ENCODE data around the gene ITIH3. TPM values are rescaled to one million over a fixed set of nuclear protein-coding genes. Genes with fewer than 3 reads are reported as not detected.

The ITIH3 gene
- total and polyA plus RNA-seq, 2 of the 4 experiments (the other 2 are of a cell fraction), result 0.72 to 0.94 TPM

GRCh38 chr3:52790741-52791140 lies 3.9 kb upstream of the ITIH3 start:
- Histone ChIP-seq H3K9ac (ENCODE audit: low read depth, low read length) (no peak overlapping the region), H4K20me1 (ENCODE audit: insufficient read depth, low read length) (no peaks in the 10 kb centered on the region), H2AK5ac (ENCODE audit: low read depth, low read length) (no peak overlapping the region), H3K56ac (ENCODE audit: extremely low read depth, insufficient read depth, low read length) (no peak overlapping the region), H3K27ac (ENCODE audit: insufficient read depth, low read length) (no peak overlapping the region), H3K9me3 (ENCODE audit: control insufficient read depth, insufficient read depth, low read length) (no peaks in the 10 kb centered on the region), H2AK9ac (replicated peaks; ENCODE audit: low read depth, low read length, poor library complexity) (no peak overlapping the region), H3K36me3 (ENCODE audit: control insufficient read depth, insufficient read depth, low read length) (no peaks in the 10 kb centered on the region), H3K27me3 (ENCODE audit: control insufficient read depth, insufficient read depth, low read length) (peaks cover 35% of the 10 kb centered on the region; the same call in 1 of the 2 replicates), H3K4me2 (ENCODE audit: low read depth, low read length) (no peak overlapping the region), H4K91ac (ENCODE audit: insufficient read depth, low read depth, low read length) (no peak overlapping the region), H3K14ac (replicated peaks; ENCODE audit: low read depth, low read length) (no peak overlapping the region), H2BK20ac (ENCODE audit: low read depth, low read length) (no peak overlapping the region), H3K4me3 (ENCODE audit: insufficient read depth, low read depth, low read length) (no peak overlapping the region), H3K18ac (ENCODE audit: low read depth, low read length) (no peak overlapping the region), H3K4ac (ENCODE audit: low read depth, low read length) (no peak overlapping the region), H3K23ac (ENCODE audit: low read depth, low read length) (no peak overlapping the region), H2BK120ac (ENCODE audit: low read depth, low read length) (no peak overlapping the region), H2BK5ac (ENCODE audit: low read depth, low read length, poor library complexity, severe bottlenecking) (no peak overlapping the region), H2AFZ (replicated peaks; ENCODE audit: low read length, poor library complexity) (peak overlapping the region; percentile 43), H4K5ac (ENCODE audit: low read depth, low read length) (no peak overlapping the region), H3K79me1 (ENCODE audit: low read depth in 1 of 2, low read length in 2 of 2) (no peaks in the 10 kb centered on the region), H4K8ac (ENCODE audit: low read depth in 2 of 2, low read length in 2 of 2) (no peak overlapping the region), H2BK15ac (ENCODE audit: low read depth, low read length) (no peak overlapping the region), H3K4me1 (ENCODE audit: control insufficient read depth, insufficient read depth, low read length) (no peaks in the 10 kb centered on the region), H3K9me1 (ENCODE audit: insufficient read depth, low read length) (no peaks in the 10 kb centered on the region)
- ChIA-PET CTCF (no interaction called here), POLR2A (ENCODE audit: unreplicated experiment) (no interaction called here)
- DNase-seq (no peak), ATAC-seq (ENCODE audit: low read depth) (no peak)
- no TSS peak for BruUV-seq (replicated peaks)
- dilution Hi-C loops (cut with HindIII; ENCODE audit: low sequenced_read_pairs, unreplicated experiment), result no loop called here
- in situ Hi-C loops (cut with MboI; ENCODE audit: low sequenced_read_pairs), result no loop called here
- 100% methylated on average over 2 of the region's 13 CpGs; no CpG with 5 or more reads in 1 of the 2 experiments for WGBS, 2 experiments (ENCODE audit: extremely low coverage in 2 of 2, insufficient read length in 1 of 2)
- intact Hi-C loops (cut with micrococcal nuclease), result no loop called here
- TF ChIP-seq MAFK (IDR thresholded peaks at IDR 0.05; ENCODE audit: low read depth, low read length), result no peak
- TF ChIP-seq CHD1 (IDR thresholded peaks at IDR 0.05; ENCODE audit: low read depth, low read length), result no peak
- TF ChIP-seq ELK1 (IDR thresholded peaks at IDR 0.05; ENCODE audit: borderline replicate concordance, low read depth, low read length), result no peak
- TF ChIP-seq BHLHE40 (IDR thresholded peaks at IDR 0.05; ENCODE audit: low read depth, low read length), result no peak
- no peak for TF ChIP-seq SMC3 (IDR thresholded peaks at IDR 0.05; ENCODE audit: low read depth, low read length)
- no peak for TF ChIP-seq RAD21 (IDR thresholded peaks at IDR 0.05; ENCODE audit: low read length)
- no peak for TF ChIP-seq CEBPB (IDR thresholded peaks at IDR 0.05; ENCODE audit: low read depth, low read length)
- no peak for TF ChIP-seq RFX5 (IDR thresholded peaks at IDR 0.05; ENCODE audit: low read depth, low read length)
- TF ChIP-seq NFE2L2 (IDR thresholded peaks at IDR 0.05; ENCODE audit: low read depth, low read length), result no peak
- TF ChIP-seq MXI1 (IDR thresholded peaks at IDR 0.05; ENCODE audit: borderline replicate concordance, low read depth, low read length), result no peak
- TF ChIP-seq, protein P1, sequence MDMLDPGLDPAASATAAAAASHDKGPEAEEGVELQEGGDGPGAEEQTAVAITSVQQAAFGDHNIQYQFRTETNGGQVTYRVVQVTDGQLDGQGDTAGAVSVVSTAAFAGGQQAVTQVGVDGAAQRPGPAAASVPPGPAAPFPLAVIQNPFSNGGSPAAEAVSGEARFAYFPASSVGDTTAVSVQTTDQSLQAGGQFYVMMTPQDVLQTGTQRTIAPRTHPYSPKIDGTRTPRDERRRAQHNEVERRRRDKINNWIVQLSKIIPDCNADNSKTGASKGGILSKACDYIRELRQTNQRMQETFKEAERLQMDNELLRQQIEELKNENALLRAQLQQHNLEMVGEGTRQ (IDR thresholded peaks at IDR 0.05; ENCODE audit: low read depth, low read length), result no peak
- no peak for TF ChIP-seq RCOR1 (IDR thresholded peaks at IDR 0.05; ENCODE audit: insufficient replicate concordance, low read length)
- TF ChIP-seq FOS (IDR thresholded peaks at IDR 0.05; ENCODE audit: low read depth, low read length), result no peak

Measured in IMR-90 (cell line).